A673 (cell line): ENCODE results near the gene OST4. TPM values are rescaled to one million over a fixed set of nuclear protein-coding genes. Genes with fewer than 3 reads are reported as not detected.

ENCODE experiments used
- BruUV-seq: library from RNA; stranded (reverse); fragments of 400-500 nt; replicated peaks from 2 replicates; lab custom pipeline; 2021; lab: Mats Ljungman, UMichigan
- CTCF ChIA-PET: fragments of 300-600 bp; sonication (Branson Sonifier 250); formaldehyde crosslinking; loops from one replicate; lab custom pipeline; 2022; ENCODE audit warnings: antibody characterized with exemption; lab: Charles Lee
- POLR2A ChIA-PET: fragments of 300-600 bp; sonication (Branson Sonifier 250); formaldehyde crosslinking; loops from one replicate; lab custom pipeline; 2022; ENCODE audit warnings: antibody characterized with exemption; ENCODE audit not compliant: low non-redundant PET; lab: Charles Lee
- DNase-seq: peaks from one replicate; pipeline ENCODE4 v3.0.0-alpha.2; 2015; ENCODE audit warnings: low spot score
- H3K27ac ChIP-seq: fragments of 200-600 bp; sonication (generic); 2 replicates; pipeline ENCODE4 v1.5.1; 2016; ENCODE audit warnings: mixed run types, low read depth, mild to moderate bottlenecking, mixed read lengths, antibody characterized with exemption, low read length; ENCODE audit not compliant: poor library complexity, severe bottlenecking
- H3K27me3 ChIP-seq: fragments of 200-600 bp; sonication (generic); replicated peaks from 2 replicates; pipeline ENCODE4 v1.6.1; 2017; ENCODE audit warnings: mixed run types, low read depth, mild to moderate bottlenecking, mixed read lengths, antibody characterized with exemption, low read length; ENCODE audit not compliant: insufficient read depth, poor library complexity
- H3K36me3 ChIP-seq: fragments of 200-600 bp; sonication (generic); 2 replicates; pipeline ENCODE4 v1.6.1; 2016; ENCODE audit warnings: mixed run types, mild to moderate bottlenecking, mixed read lengths, antibody characterized with exemption, low read length; ENCODE audit not compliant: insufficient read depth, poor library complexity, severe bottlenecking
- H3K4me1 ChIP-seq: fragments of 200-600 bp; sonication (generic); 2 replicates; pipeline ENCODE4 v1.6.1; 2017; ENCODE audit warnings: mixed run types, mild to moderate bottlenecking, mixed read lengths, antibody characterized with exemption, low read length; ENCODE audit not compliant: insufficient read depth, poor library complexity, severe bottlenecking
- H3K4me3 ChIP-seq: fragments of 200-600 bp; sonication (generic); 2 replicates; pipeline ENCODE4 v1.5.1; 2016; ENCODE audit warnings: low read depth, mixed run types, mild to moderate bottlenecking, mixed read lengths, low read length; ENCODE audit not compliant: poor library complexity, severe bottlenecking
- H3K9me3 ChIP-seq: fragments of 200-600 bp; sonication (generic); 2 replicates; pipeline ENCODE4 v1.6.1; 2016; ENCODE audit warnings: mixed run types, low read depth, mild to moderate bottlenecking, mixed read lengths, antibody characterized with exemption, low read length; ENCODE audit not compliant: poor library complexity, severe bottlenecking
- CTCF ChIP-seq: fragments of 300-800, 200-600 bp; sonication (generic); conservative IDR thresholded peaks from 2 replicates; pipeline ENCODE4 v1.5.1; 2017; ENCODE audit warnings: low read depth, mild to moderate bottlenecking, antibody characterized with exemption, low read length, moderate library complexity, mixed read lengths
- EZH2 ChIP-seq: fragments of 200-600 bp; sonication (generic); IDR thresholded peaks from 2 replicates; pipeline ENCODE4 v1.6.1; 2017; ENCODE audit warnings: borderline replicate concordance, low read depth, mild to moderate bottlenecking, mixed read lengths, antibody characterized with exemption, low read length; ENCODE audit not compliant: poor library complexity, severe bottlenecking
- intact Hi-C: fragments of 100-400 bp; cut with micrococcal nuclease; formaldehyde crosslinking; loops from one replicate; pipeline ENCODE4 v1.10.0; 2022; ENCODE audit not compliant: unreplicated experiment
- total RNA-seq: library from RNA; stranded (reverse); gene quantifications from 2 replicates; pipeline ENCODE4 v1.2.3, GENCODE V29; 2021

OST4 gene
- total RNA-seq, 1 experiment from 2014 or later: 235 TPM

- no peak for DNase-seq
- Histone ChIP-seq H3K4me3 (no peak overlapping the region), H3K4me1 (peaks cover 20% of the 10 kb centered on the region), H3K9me3 (no peaks in the 10 kb centered on the region), H3K36me3 (no peaks in the 10 kb centered on the region), H3K27ac (no peak overlapping the region), H3K27me3 (no peaks in the 10 kb centered on the region)
- TF ChIP-seq CTCF (no peak), EZH2 (no peak)
- ChIA-PET POLR2A (no interaction called here), CTCF (no interaction called here)
- BruUV-seq: no TSS peak
- intact Hi-C loops: no loop called here
These were observed 13.0 kb upstream of the OST4 start for GRCh38 chr2:27084297-27085061.

- Histone ChIP-seq H3K27ac (no peak overlapping the region), H3K4me3 (no peak overlapping the region), H3K9me3 (no peaks in the 10 kb centered on the region), H3K4me1 (peaks cover 18% of the 10 kb centered on the region), H3K27me3 (no peaks in the 10 kb centered on the region), H3K36me3 (no peaks in the 10 kb centered on the region)
- ChIA-PET POLR2A (no interaction called here), CTCF (no interaction called here)
- no TSS peak for BruUV-seq
- no peak for DNase-seq
- TF ChIP-seq EZH2 (no peak), CTCF (no peak)
- intact Hi-C loops: no loop called here
These were observed 12.2 kb upstream of the OST4 start for GRCh38 chr2:27083410-27084296.

- DNase-seq: no peak
- Histone ChIP-seq H3K4me1 (peaks cover 25% of the 10 kb centered on the region), H3K27ac (peak overlapping the region; percentile 23), H3K9me3 (no peaks in the 10 kb centered on the region), H3K36me3 (no peaks in the 10 kb centered on the region), H3K27me3 (no peaks in the 10 kb centered on the region), H3K4me3 (no peak overlapping the region)
- no peak for TF ChIP-seq EZH2
- TF ChIP-seq CTCF: no peak
- POLR2A ChIA-PET: no interaction called here
- BruUV-seq: no TSS peak
- CTCF ChIA-PET: no interaction called here
- intact Hi-C loops: no loop called here
These were observed 11.4 kb upstream of the OST4 start for GRCh38 chr2:27082773-27083409.
